MG63 (cell line): Measurements from ENCODE around the gene SAT2. TPM values are rescaled to one million over a fixed set of nuclear protein-coding genes. Genes with fewer than 3 reads are reported as not detected.

ENCODE experiments used
- DNase-seq: peaks from one replicate; pipeline ENCODE4 v3.0.0-alpha.2; 2020
- H3K27me3 ChIP-seq: fragments of 250-450 bp; sonication (Bioruptor Pico); 2 replicates; pipeline ENCODE4 v1.5.1; 2020; ENCODE audit warnings: mild to moderate bottlenecking, moderate library complexity
- H3K36me3 ChIP-seq: fragments of 250-450 bp; sonication (Bioruptor Pico); 2 replicates; pipeline ENCODE4 v1.5.1; 2020; ENCODE audit warnings: mild to moderate bottlenecking, moderate library complexity
- H3K4me3 ChIP-seq: fragments of 250-450 bp; sonication (Bioruptor Pico); 2 replicates; pipeline ENCODE4 v1.5.1; 2020; ENCODE audit warnings: mild to moderate bottlenecking, moderate library complexity
- H3K9me3 ChIP-seq: fragments of 250-450 bp; sonication (Bioruptor Pico); 2 replicates; pipeline ENCODE4 v1.5.1; 2020; ENCODE audit warnings: mild to moderate bottlenecking, moderate library complexity
- total RNA-seq: library from RNA; depleted of rRNA; stranded (reverse); fragments of >200 nt; shearing (Covaris generic); gene quantifications from 2 replicates; pipeline ENCODE4 v1.2.3, GENCODE V29; 2014; ENCODE audit warnings: low replicate concordance

SAT2 gene
- total RNA-seq, 1 experiment from 2014 or later: 16.0 TPM

DNA sequence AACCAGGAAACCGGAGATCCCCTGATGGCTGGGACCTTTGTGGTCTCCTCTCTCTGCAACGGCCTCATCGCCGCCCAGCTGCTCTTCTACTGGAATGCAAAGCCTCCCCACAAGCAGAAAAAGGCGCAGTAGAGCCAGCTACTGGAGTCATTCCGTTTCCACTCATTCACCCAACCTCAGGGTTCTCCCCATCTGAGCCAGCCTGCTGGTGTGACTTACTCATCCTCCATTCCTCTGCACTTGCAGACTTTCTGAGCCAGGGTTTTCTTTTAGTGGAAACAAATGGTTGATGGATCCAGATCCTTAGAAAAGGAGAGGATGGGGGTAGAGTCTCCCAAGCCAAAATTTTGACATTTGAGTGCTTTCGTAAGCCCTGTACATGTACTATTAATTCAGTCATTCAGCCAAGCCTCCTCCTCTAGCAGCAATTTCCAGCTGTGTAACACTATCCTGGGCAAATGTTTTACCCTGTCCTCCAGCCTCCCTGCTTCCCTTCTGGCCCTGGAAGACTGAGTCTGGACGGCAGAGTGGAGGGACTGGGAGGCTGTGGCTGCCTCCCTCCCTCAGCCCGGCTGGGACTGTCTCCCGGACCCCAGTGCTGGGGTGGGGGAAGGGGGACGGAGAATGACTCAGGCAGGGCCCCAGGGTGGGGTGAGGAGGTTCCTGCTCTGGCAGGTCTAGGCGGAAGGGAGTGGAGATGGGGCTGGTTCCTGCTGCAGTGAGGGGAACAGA, 40.0 kb downstream of the SAT2 start:
- H3K4me3 ChIP-seq: no peak overlapping the region
- H3K9me3 ChIP-seq: no peaks in the 10 kb centered on the region
- peak; percentile 67 for DNase-seq
- H3K36me3 ChIP-seq: peaks cover 2% of the 10 kb centered on the region; the same call in 1 of the 2 replicates
- H3K27me3 ChIP-seq: no peaks in the 10 kb centered on the region

DNA sequence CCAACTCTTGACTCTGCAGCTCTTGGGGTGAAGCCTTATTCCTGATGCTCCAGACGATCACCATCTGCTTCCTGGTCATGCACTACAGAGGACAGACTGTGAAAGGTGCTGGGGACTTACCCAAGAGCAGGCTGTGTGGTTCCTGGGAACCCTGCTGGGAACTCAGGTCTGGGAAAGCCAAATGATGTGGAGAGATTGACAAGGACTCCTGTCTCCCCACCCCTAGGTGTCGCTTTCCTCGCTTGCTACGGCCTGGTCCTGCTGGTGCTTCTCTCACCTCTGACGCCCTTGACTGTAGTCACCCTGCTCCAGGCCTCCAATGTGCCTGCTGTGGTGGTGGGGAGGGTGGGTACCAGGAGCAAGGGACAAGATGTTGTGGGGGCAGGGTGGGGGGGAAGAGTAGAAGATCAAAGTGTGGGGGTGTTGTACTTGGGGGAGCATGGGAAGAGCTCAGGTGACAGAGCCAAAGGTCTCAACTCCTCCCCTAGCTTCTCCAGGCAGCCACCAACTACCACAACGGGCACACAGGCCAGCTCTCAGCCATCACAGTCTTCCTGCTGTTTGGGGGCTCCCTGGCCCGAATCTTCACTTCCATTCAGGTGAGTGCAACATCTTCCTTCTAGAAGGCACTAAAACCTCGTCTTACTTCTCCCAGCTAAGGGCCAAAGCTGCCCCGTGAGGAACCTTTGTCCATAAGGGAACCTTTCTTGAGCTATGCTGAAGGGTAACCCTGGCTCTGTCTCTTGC, 40.8 kb downstream of the SAT2 start:
- Histone ChIP-seq H3K9me3 (no peaks in the 10 kb centered on the region), H3K36me3 (peaks cover 2% of the 10 kb centered on the region; the same call in 1 of the 2 replicates), H3K27me3 (no peaks in the 10 kb centered on the region), H3K4me3 (no peak overlapping the region)
- no peak for DNase-seq

DNA sequence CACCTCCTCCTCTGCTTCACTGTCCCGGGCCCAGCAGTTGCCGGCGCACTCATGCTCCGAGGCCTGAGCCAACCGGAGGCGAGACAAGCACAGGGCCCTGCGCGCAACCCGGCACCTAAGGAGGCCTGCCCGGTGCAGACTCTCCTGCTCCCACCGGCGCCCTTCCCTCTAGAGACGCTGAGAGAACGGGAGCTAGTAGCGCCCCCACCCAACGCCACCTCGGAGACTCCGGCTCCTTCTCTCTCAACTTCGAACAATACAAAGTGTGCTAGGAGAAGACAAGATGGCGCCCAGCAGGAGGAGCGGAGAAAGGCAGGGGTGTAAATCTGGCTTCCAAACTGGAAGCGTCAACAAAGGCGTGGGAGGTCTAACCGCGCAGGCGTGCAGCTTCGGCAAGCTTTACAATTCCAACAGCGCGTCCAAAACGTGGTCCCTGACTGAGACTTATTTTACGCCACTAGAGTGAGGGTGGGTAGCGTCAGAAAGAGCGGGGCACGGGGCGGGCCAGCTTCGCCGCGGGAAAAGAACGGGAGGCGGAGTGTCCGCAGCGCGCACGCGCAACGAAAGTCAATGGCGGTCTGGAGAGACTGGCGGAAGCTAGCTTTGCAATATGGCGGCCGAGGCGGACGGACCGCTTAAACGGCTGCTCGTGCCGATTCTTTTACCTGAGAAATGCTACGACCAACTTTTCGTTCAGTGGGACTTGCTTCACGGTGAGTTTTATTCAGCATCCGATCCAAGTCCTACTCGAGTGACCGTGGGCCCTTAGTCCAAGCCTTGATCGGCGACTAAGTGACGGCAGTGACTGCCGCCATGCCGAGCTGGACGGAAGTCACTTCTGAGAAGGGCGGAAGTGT, 44.1 kb downstream of the SAT2 start, which contains the start of gene MPDU1:
TSS of gene MPDU1 (plus strand) at position 600 of the 857 bp plus-strand sequence. CDS start at position 611, 11 bp downstream.
- Histone ChIP-seq H3K4me3 (peak within 1 kb of the TSS; percentile 83), H3K27me3 (no peaks in the 10 kb centered on the region), H3K36me3 (peaks cover 5% of the 10 kb centered on the region; the same call in 1 of the 2 replicates), H3K9me3 (no peaks in the 10 kb centered on the region)
- peak; percentile 89 for DNase-seq

DNA sequence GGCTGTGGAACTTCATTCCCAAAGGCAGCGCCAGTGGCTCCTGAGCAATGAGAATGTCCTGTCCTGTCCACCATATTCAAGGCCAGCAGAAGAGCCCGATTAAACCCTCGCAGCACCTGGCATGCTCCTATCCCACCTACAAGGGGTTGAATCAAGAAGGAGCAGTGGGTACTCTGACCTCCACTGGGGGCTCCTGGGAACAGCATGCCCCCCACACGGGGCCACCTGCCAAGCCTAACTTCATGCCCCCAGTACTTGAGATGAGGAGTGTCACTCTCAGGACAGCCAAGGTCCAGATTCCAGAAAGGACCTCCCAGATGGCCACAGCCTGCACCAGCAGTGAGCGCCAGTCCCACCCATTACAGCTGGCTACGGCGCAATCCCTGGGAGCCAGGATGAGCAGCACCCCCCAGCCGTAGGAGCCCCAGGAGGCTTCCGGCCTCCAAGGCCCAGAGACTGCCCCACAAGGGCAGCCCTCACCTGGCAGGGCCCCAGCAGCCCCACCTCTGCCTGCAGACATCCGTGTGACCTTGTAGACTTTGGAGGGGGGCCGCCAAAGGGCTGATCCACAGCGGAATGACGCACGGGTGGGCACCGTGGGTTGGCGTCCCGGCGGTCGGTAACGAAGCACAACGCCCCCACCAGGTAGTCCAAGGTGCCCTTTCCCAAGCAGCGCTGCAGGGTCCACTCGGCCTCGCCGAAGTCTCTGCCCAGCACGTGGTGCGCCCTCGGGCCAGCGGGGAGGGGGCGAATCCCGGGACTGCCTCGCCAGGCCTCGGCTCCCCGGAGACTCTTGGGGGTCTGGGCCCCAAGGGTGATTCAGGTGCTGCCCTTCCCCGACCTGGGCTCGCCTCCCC, 45.0 kb downstream of the SAT2 start:
- no peak for DNase-seq
- Histone ChIP-seq H3K9me3 (no peaks in the 10 kb centered on the region), H3K4me3 (no peak overlapping the region), H3K27me3 (no peaks in the 10 kb centered on the region), H3K36me3 (peaks cover 10% of the 10 kb centered on the region)

DNA sequence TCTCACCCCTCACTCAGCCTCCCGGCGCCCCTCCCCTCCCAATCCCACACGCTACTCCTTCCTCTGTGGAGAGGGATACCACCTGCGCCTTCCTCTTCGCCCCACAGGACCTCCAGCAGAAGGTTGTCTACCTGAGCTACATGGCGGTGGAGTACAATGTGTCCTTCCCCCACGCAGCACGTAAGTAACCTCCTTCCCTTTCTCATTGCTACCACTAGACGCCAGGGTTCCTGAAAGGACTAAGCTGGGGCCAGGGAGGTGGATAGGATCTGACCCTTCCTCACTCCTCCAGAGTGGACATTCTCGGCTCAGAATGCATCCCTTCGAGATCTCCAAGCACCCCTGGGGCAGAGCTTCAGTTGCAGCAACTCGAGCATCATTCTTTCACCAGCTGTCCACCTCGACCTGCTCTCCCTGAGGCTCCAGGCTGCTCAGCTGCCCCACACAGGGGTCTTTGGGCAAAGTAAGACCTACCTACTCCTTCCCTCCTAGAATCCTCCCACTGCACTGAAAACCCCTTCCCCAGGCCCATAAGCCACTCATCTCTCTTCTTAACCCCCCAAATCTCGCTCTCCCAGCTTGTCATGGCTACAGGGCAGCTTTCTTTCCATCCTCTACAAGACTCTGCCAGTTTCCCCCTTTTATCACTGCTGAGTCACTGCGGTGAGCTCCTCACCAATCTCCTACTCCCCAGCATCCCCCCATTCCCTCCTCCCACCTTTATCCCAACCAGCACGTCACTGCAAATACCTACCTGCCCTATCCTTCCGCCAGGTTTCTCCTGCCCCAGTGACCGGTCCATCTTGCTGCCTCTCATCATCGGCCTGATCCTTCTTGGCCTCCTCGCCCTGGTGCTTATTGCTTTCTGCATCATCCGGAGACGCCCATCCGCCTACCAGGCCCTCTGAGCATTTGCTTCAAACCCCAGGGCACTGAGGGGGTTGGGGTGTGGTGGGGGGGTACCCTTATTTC, 46.7 kb downstream of the SAT2 start:
- Histone ChIP-seq H3K36me3 (peaks cover 27% of the 10 kb centered on the region), H3K4me3 (no peak overlapping the region), H3K27me3 (no peaks in the 10 kb centered on the region), H3K9me3 (no peaks in the 10 kb centered on the region)
- DNase-seq: no peak

DNA sequence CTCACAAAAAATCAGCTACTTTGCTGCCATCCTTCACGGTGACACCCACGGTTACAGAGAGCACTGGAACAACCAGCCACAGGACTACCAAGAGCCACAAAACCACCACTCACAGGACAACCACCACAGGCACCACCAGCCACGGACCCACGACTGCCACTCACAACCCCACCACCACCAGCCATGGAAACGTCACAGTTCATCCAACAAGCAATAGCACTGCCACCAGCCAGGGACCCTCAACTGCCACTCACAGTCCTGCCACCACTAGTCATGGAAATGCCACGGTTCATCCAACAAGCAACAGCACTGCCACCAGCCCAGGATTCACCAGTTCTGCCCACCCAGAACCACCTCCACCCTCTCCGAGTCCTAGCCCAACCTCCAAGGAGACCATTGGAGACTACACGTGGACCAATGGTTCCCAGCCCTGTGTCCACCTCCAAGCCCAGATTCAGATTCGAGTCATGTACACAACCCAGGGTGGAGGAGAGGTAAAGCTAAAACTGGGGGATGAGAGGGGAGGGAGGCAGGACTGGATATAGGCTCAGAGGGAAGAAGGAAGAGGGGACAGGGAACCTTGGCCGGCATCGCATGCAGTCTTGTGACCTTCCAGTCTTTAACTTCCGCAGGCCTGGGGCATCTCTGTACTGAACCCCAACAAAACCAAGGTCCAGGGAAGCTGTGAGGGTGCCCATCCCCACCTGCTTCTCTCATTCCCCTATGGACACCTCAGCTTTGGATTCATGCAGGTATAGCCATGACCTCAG, 47.6 kb downstream of the SAT2 start:
- no peaks in the 10 kb centered on the region for H3K27me3 ChIP-seq
- H3K9me3 ChIP-seq: no peaks in the 10 kb centered on the region
- peak overlapping the region; percentile 30 for H3K4me3 ChIP-seq
- DNase-seq: no peak
- H3K36me3 ChIP-seq: peaks cover 36% of the 10 kb centered on the region

DNA sequence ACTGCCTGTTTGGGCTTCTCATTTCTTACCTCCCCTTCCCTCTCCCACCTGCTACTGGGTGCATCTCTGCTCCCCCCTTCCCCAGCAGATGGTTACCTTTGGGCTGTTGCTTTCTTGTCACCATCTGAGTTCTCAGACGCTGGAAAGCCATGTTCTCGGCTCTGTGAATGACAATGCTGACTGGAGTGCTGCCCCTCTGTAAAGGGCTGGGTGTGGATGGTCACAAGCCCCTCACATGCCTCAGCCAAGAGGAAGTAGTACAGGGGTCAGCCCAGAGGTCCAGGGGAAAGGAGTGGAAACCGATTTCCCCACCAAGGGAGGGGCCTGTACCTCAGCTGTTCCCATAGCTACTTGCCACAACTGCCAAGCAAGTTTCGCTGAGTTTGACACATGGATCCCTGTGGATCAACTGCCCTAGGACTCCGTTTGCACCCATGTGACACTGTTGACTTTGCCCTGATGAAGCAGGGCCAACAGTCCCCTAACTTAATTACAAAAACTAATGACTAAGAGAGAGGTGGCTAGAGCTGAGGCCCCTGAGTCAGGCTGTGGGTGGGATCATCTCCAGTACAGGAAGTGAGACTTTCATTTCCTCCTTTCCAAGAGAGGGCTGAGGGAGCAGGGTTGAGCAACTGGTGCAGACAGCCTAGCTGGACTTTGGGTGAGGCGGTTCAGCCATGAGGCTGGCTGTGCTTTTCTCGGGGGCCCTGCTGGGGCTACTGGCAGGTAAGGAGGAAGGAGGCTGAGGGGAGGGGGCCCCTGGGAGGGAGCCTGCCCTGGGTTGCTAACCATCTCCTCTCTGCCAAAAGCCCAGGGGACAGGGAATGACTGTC, 48.4 kb downstream of the SAT2 start, which contains the start of gene CD68:
TSS of gene CD68 (plus strand) at position 638 of the 833 bp plus-strand sequence. CDS start at position 678, 40 bp downstream.
- DNase-seq: peak; percentile 82
- H3K36me3 ChIP-seq: peaks cover 44% of the 10 kb centered on the region
- H3K27me3 ChIP-seq: no peaks in the 10 kb centered on the region
- peak within 1 kb of the TSS; percentile 30 for H3K4me3 ChIP-seq
- H3K9me3 ChIP-seq: no peaks in the 10 kb centered on the region

DNA sequence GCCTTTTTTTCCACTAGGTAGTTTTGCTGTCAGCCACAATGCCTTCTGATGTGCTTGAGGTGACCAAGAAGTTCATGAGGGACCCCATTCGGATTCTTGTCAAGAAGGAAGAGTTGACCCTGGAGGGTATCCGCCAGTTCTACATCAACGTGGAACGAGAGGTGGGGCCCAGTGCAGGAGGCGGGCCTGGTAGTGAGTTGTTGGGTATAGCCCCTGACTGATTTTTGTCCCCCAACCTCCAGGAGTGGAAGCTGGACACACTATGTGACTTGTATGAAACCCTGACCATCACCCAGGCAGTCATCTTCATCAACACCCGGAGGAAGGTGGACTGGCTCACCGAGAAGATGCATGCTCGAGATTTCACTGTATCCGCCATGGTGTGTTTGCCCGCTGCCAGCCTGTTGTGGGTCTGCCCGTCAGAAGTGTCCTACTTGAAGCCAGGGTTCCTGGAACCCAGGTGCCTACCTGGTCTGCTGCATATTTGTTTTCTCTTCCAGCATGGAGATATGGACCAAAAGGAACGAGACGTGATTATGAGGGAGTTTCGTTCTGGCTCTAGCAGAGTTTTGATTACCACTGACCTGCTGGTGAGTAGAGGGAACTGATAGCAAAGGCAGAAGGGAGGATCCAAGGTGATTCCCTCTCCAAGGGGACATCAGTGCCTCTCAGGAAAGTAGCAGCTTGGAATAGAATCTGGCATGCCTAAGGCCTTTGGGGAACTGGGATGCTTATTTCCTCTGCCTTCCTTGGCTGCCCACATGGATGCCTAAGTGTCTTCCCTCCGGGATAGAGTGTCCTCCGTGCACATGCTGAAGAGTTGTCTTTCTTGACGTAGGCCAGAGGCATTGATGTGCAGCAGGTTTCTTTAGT, 50.1 kb downstream of the SAT2 start:
- Histone ChIP-seq H3K9me3 (no peaks in the 10 kb centered on the region), H3K36me3 (peaks cover 59% of the 10 kb centered on the region), H3K4me3 (no peak overlapping the region), H3K27me3 (no peaks in the 10 kb centered on the region)
- DNase-seq: no peak

DNA sequence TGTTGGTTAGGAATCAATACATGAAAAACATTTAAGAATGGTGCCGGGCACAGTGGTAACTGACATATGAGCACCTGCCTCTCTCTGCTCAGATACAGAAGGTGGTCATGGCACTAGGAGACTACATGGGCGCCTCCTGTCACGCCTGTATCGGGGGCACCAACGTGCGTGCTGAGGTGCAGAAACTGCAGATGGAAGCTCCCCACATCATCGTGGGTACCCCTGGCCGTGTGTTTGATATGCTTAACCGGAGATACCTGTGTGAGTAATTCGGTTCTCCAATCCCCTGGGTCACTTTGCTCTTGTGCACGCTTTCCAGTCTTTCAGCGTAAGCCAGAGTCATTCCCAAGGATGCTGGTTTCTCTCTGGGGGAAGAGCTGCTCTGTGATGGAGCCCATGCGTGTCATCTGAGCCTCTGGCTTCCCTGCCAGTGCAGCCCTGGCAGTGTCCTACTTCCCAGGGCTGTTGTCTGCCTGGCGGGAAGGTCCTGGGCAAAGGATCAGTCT, 51.1 kb downstream of the SAT2 start:
- Histone ChIP-seq H3K36me3 (peaks cover 59% of the 10 kb centered on the region), H3K4me3 (no peak overlapping the region), H3K9me3 (no peaks in the 10 kb centered on the region), H3K27me3 (no peaks in the 10 kb centered on the region)
- DNase-seq: no peak
